OCI-LY1 (cell line): ENCODE results near the gene ATF5.

Experiments
- H2AFZ ChIP-seq: fragments of 200-600 bp; sonication (generic), shearing (Covaris generic); 2 replicates; pipeline ENCODE4 v1.6.0; 2014; ENCODE audit warnings: antibody characterized with exemption, mild to moderate bottlenecking, low read length
- H3F3A ChIP-seq: fragments of 200-600 bp; sonication (generic), shearing (Covaris generic); 2 replicates; pipeline ENCODE4 v1.6.0; 2014; ENCODE audit warnings: mild to moderate bottlenecking, antibody characterized with exemption, low read length, moderate library complexity; ENCODE audit not compliant: insufficient read depth
- H3K27ac ChIP-seq: fragments of 200-600 bp; sonication (generic); 2 replicates; pipeline ENCODE4 v1.5.1; 2014; ENCODE audit warnings: low read length, mixed run types, mild to moderate bottlenecking, low read depth; ENCODE audit not compliant: poor library complexity, severe bottlenecking
- H3K27me3 ChIP-seq: fragments of 200-600 bp; sonication (generic); 2 replicates; pipeline ENCODE4 v1.6.0; 2014; ENCODE audit warnings: antibody characterized with exemption, mild to moderate bottlenecking, low read length, moderate library complexity; ENCODE audit not compliant: insufficient read depth
- H3K36me3 ChIP-seq: fragments of 200-600 bp; sonication (generic); 2 replicates; pipeline ENCODE4 v1.6.1; 2014; ENCODE audit warnings: mild to moderate bottlenecking, antibody characterized with exemption, low read length, moderate library complexity, mixed read lengths; ENCODE audit not compliant: insufficient read depth
- H3K4me1 ChIP-seq: fragments of 200-600 bp; sonication (generic); 2 replicates; pipeline ENCODE4 v1.5.1; 2014; ENCODE audit warnings: mild to moderate bottlenecking, low read length, moderate library complexity; ENCODE audit not compliant: insufficient read depth, severe bottlenecking
- H3K4me2 ChIP-seq: fragments of 200-600 bp; sonication (generic), shearing (Covaris generic); 2 replicates; pipeline ENCODE4 v1.6.1; 2014; ENCODE audit warnings: low read length
- H3K4me3 ChIP-seq: fragments of 200-600 bp; sonication (generic); 2 replicates; pipeline ENCODE4 v1.5.1; 2014; ENCODE audit warnings: low read length, low read depth, mild to moderate bottlenecking, mixed read lengths; ENCODE audit not compliant: poor library complexity, severe bottlenecking
- H3K79me2 ChIP-seq: fragments of 200-600 bp; shearing (Covaris generic); 2 replicates; pipeline ENCODE4 v1.6.1; 2016; ENCODE audit warnings: mixed run types, low read length, mixed read lengths; ENCODE audit not compliant: insufficient read depth
- H3K9ac ChIP-seq: fragments of 200-600 bp; sonication (generic), shearing (Covaris generic); 2 replicates; pipeline ENCODE4 v1.6.1; 2014; ENCODE audit warnings: mild to moderate bottlenecking, low read length, mixed read lengths
- H3K9me2 ChIP-seq: fragments of 200-600 bp; sonication (generic), shearing (Covaris generic); 2 replicates; pipeline ENCODE4 v1.6.1; 2014; ENCODE audit warnings: low read depth, mild to moderate bottlenecking, low read length, mixed read lengths
- H3K9me3 ChIP-seq: fragments of 200-600 bp; shearing (Covaris generic); 2 replicates; pipeline ENCODE4 v1.6.1; 2014; ENCODE audit warnings: low read length, mixed read lengths
- H4K20me1 ChIP-seq: fragments of 200-600 bp; sonication (generic), shearing (Covaris generic); 2 replicates; pipeline ENCODE4 v1.6.0; 2016; ENCODE audit warnings: mild to moderate bottlenecking, low read length; ENCODE audit not compliant: insufficient read depth
- EZH2 ChIP-seq: fragments of 200-600 bp; sonication (generic), shearing (Covaris generic); IDR thresholded peaks from 2 replicates; pipeline ENCODE4 v1.8.0; 2017; ENCODE audit warnings: borderline replicate concordance, mixed run types, mild to moderate bottlenecking, antibody characterized with exemption, low read length, moderate library complexity, mixed read lengths
- TF ChIP-seq, protein P1 (sequence below): fragments of 200-600 bp; sonication (generic), shearing (Covaris generic); IDR thresholded peaks from 2 replicates; pipeline ENCODE4 v1.5.1; 2017; ENCODE audit warnings: mild to moderate bottlenecking, antibody characterized with exemption, low read length, moderate library complexity, mixed read lengths

Gene ATF5

DNA sequence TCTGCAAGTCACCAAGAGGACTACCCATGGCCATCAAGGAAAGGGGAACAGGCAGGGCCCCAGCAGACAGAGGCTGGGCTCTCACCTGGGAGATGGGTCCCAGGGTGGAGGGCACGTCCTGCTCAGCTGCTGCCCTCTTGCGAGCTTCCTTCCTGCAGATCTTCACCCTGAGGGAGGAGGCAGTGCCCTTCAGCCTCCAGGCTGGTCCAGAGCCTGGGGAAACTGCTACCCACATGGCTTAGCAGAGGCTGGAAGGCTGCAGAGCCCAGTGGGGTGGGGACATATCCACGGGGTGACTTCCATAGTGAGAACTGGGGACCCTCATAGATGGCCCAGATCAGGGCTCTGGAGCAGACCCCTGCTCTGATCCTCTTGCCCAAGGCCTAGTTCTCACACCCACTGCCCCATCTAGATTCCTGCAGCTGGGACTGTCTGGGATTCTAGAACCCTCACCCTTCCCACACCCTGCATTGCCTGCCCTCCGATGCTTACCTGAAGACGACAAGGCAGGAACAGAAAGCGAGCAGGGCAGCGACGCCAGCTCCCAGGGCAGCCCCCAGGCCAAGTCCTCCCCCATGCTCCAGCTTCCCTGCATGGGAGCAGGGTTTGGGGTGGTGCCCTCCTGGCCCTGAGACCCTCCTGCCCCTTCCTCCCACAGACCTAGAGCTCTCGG, 22.9 kb downstream of the ATF5 start:
- Histone ChIP-seq H3K27ac (no peak overlapping the region), H3K27me3 (peaks cover 8% of the 10 kb centered on the region), H2AFZ (no peak overlapping the region), H3K4me1 (peaks cover 7% of the 10 kb centered on the region), H3K9me2 (no peaks in the 10 kb centered on the region), H3K9me3 (no peaks in the 10 kb centered on the region), H3K4me2 (no peak overlapping the region), H3K79me2 (no peaks in the 10 kb centered on the region), H3K4me3 (no peak overlapping the region), H3F3A (no peaks in the 10 kb centered on the region), H3K36me3 (no peaks in the 10 kb centered on the region; the same call in 1 of the 2 replicates), H4K20me1 (no peaks in the 10 kb centered on the region), H3K9ac (no peak overlapping the region)
- TF ChIP-seq, protein P1, sequence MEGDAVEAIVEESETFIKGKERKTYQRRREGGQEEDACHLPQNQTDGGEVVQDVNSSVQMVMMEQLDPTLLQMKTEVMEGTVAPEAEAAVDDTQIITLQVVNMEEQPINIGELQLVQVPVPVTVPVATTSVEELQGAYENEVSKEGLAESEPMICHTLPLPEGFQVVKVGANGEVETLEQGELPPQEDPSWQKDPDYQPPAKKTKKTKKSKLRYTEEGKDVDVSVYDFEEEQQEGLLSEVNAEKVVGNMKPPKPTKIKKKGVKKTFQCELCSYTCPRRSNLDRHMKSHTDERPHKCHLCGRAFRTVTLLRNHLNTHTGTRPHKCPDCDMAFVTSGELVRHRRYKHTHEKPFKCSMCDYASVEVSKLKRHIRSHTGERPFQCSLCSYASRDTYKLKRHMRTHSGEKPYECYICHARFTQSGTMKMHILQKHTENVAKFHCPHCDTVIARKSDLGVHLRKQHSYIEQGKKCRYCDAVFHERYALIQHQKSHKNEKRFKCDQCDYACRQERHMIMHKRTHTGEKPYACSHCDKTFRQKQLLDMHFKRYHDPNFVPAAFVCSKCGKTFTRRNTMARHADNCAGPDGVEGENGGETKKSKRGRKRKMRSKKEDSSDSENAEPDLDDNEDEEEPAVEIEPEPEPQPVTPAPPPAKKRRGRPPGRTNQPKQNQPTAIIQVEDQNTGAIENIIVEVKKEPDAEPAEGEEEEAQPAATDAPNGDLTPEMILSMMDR, result no peak
- TF ChIP-seq EZH2, result no peak

GRCh38 chr19:49952479-49952836, 23.5 kb downstream of the ATF5 start:
- H2AFZ ChIP-seq, result no peak overlapping the region
- H3K79me2 ChIP-seq, result no peaks in the 10 kb centered on the region
- no peak overlapping the region for H3K4me2 ChIP-seq
- H3K9ac ChIP-seq, result no peak overlapping the region
- no peak overlapping the region for H3K4me3 ChIP-seq
- peaks cover 7% of the 10 kb centered on the region for H3K4me1 ChIP-seq
- TF ChIP-seq, protein P1, result no peak
- TF ChIP-seq EZH2, result no peak
- no peaks in the 10 kb centered on the region for H4K20me1 ChIP-seq
- H3K27me3 ChIP-seq, result peaks cover 8% of the 10 kb centered on the region
- H3K36me3 ChIP-seq, result no peaks in the 10 kb centered on the region; the same call in 1 of the 2 replicates
- no peaks in the 10 kb centered on the region for H3K9me3 ChIP-seq
- H3K9me2 ChIP-seq, result no peaks in the 10 kb centered on the region
- H3K27ac ChIP-seq, result no peak overlapping the region
- H3F3A ChIP-seq, result no peaks in the 10 kb centered on the region

- TF ChIP-seq EZH2, result no peak
- TF ChIP-seq, protein P1, result no peak
- Histone ChIP-seq H2AFZ (no peak overlapping the region), H3K79me2 (no peaks in the 10 kb centered on the region), H3K9me2 (no peaks in the 10 kb centered on the region), H3K4me3 (no peak overlapping the region), H3F3A (no peaks in the 10 kb centered on the region), H3K27me3 (peaks cover 8% of the 10 kb centered on the region), H3K4me1 (peaks cover 7% of the 10 kb centered on the region), H3K4me2 (no peak overlapping the region), H3K36me3 (no peaks in the 10 kb centered on the region; the same call in 1 of the 2 replicates), H3K9ac (no peak overlapping the region), H4K20me1 (no peaks in the 10 kb centered on the region), H3K9me3 (no peaks in the 10 kb centered on the region), H3K27ac (no peak overlapping the region)
These were observed 23.9 kb downstream of the ATF5 start for GRCh38 chr19:49952906-49953305.
